Measurements from ENCODE around the gene RFX4. TPM values are rescaled to one million over a fixed set of nuclear protein-coding genes. Genes with fewer than 3 reads are reported as not detected.

Gene RFX4
- total and polyA plus RNA-seq, 10 of the 15 experiments (the other 5 are each of a cell fraction or from before 2014, with no cell fraction given) = 0.02 to 0.23 TPM; not detected in 8

- TF ChIP-seq, protein P1, sequence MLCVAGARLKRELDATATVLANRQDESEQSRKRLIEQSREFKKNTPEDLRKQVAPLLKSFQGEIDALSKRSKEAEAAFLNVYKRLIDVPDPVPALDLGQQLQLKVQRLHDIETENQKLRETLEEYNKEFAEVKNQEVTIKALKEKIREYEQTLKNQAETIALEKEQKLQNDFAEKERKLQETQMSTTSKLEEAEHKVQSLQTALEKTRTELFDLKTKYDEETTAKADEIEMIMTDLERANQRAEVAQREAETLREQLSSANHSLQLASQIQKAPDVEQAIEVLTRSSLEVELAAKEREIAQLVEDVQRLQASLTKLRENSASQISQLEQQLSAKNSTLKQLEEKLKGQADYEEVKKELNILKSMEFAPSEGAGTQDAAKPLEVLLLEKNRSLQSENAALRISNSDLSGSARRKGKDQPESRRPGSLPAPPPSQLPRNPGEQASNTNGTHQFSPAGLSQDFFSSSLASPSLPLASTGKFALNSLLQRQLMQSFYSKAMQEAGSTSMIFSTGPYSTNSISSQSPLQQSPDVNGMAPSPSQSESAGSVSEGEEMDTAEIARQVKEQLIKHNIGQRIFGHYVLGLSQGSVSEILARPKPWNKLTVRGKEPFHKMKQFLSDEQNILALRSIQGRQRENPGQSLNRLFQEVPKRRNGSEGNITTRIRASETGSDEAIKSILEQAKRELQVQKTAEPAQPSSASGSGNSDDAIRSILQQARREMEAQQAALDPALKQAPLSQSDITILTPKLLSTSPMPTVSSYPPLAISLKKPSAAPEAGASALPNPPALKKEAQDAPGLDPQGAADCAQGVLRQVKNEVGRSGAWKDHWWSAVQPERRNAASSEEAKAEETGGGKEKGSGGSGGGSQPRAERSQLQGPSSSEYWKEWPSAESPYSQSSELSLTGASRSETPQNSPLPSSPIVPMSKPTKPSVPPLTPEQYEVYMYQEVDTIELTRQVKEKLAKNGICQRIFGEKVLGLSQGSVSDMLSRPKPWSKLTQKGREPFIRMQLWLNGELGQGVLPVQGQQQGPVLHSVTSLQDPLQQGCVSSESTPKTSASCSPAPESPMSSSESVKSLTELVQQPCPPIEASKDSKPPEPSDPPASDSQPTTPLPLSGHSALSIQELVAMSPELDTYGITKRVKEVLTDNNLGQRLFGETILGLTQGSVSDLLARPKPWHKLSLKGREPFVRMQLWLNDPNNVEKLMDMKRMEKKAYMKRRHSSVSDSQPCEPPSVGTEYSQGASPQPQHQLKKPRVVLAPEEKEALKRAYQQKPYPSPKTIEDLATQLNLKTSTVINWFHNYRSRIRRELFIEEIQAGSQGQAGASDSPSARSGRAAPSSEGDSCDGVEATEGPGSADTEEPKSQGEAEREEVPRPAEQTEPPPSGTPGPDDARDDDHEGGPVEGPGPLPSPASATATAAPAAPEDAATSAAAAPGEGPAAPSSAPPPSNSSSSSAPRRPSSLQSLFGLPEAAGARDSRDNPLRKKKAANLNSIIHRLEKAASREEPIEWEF (IDR thresholded peaks at IDR 0.05; ENCODE audit: insufficient replicate concordance, low read depth, low read length) = no peak
Measured at GRCh38 chr12:106769078-106769477, 186.3 kb downstream of the RFX4 start (continued).

DNA sequence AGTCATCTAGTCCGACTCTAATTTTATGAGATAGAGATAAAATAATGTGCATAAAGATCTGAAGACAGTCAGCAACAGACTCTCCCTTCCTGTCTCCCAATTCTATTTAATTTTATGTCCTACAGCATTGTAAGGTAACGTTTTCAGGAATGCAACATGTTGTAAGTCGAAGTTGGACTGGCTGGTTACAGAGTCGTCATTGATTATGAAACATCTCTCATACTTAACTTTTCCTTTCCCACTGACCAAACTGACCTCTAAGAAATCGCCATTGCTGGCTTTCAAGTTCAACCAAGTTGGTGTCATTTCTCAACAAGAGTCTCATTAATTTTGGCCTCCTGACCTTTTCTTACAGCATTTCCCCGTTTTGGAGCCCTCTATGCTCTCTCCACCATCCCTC, 186.7 kb downstream of the RFX4 start:
- ChIA-PET CTCF (no interaction called here), RAD21 (ENCODE audit: unreplicated experiment) (no interaction called here), POLR2A (no interaction called here), SMC1A (ENCODE audit: uncharacterized antibody, unreplicated experiment) (no interaction called here)
- Histone ChIP-seq H3K9me3 (replicated peaks; ENCODE audit: control insufficient read depth, insufficient read depth, low read length) (no peaks in the 10 kb centered on the region), H3K4me3 (no peak overlapping the region), H3K27ac (ENCODE audit: control insufficient read depth, insufficient read depth) (no peak overlapping the region), H3K4me1 (ENCODE audit: control insufficient read depth, insufficient read depth, low read length) (no peaks in the 10 kb centered on the region), H3K79me2 (ENCODE audit: control insufficient read depth, insufficient read depth, low read length) (peaks cover 2% of the 10 kb centered on the region), H3K36me3 (ENCODE audit: control insufficient read depth in 2 of 2, insufficient read depth in 2 of 2, low read length in 1 of 2) (no peaks in the 10 kb centered on the region), H3K9ac (ENCODE audit: control insufficient read depth, insufficient read depth, low read length) (no peak overlapping the region), H3K4me2 (ENCODE audit: control insufficient read depth, insufficient read depth) (no peak overlapping the region), H4K20me1 (ENCODE audit: control insufficient read depth, insufficient read depth) (no peaks in the 10 kb centered on the region), H3K27me3 (replicated peaks in 1 of 2; ENCODE audit: control insufficient read depth in 2 of 2, insufficient read depth in 2 of 2, low read length in 1 of 2) (no peaks in the 10 kb centered on the region), H2AFZ (ENCODE audit: control insufficient read depth, low read depth, low read length) (no peak overlapping the region)
- TF ChIP-seq GABPA (IDR thresholded peaks at IDR 0.05; ENCODE audit: low read depth) (no peak), SUPT20H (IDR thresholded peaks at IDR 0.05; ENCODE audit: borderline replicate concordance, control insufficient read depth, low read depth, low read length) (no peak), TCF12 (IDR thresholded peaks at IDR 0.05; ENCODE audit: low read depth, low read length) (no peak), SPI1 (IDR thresholded peaks at IDR 0.05; ENCODE audit: borderline replicate concordance, insufficient read depth, low read depth, low read length) (no peak)
- 40% methylated on average over 6 of the region's 6 CpGs for WGBS (ENCODE audit: insufficient coverage, insufficient replicate concordance, low lambda C conversion rate, missing lambda C conversion rate)
- ATAC-seq = no peak
- DNase-seq (ENCODE audit: low read depth, low spot score) = no peak
- in situ Hi-C loops (cut with MboI) (no loop called here), intact Hi-C loops (cut with micrococcal nuclease; ENCODE audit: unreplicated experiment) (no loop called here)
- FAIRE-seq = no peak
- no TSS peak for BruUV-seq (replicated peaks)

All from GM12878 (cell line).